DOHH2 (cell line): ENCODE data around the gene DGKK.

Experiments
- H3F3A ChIP-seq: fragments of 200-600 bp; sonication (generic), shearing (Covaris generic); 2 replicates; pipeline ENCODE4 v1.6.0; 2016; ENCODE audit warnings: antibody characterized with exemption, mild to moderate bottlenecking; ENCODE audit not compliant: control insufficient read depth, insufficient read depth
- H3K27ac ChIP-seq: fragments of 200-600 bp; sonication (generic); 2 replicates; pipeline ENCODE4 v1.5.1; 2014; ENCODE audit warnings: low read depth, mild to moderate bottlenecking, low read length, moderate library complexity
- H3K27me3 ChIP-seq: fragments of 200-600 bp; sonication (generic); 2 replicates; pipeline ENCODE4 v1.6.1; 2014; ENCODE audit warnings: mild to moderate bottlenecking, low read length, mixed read lengths; ENCODE audit not compliant: control insufficient read depth
- H3K36me3 ChIP-seq: fragments of 200-600 bp; sonication (generic); 2 replicates; pipeline ENCODE4 v1.6.1; 2014; ENCODE audit warnings: mild to moderate bottlenecking, low read length, moderate library complexity, mixed read lengths; ENCODE audit not compliant: control insufficient read depth
- H3K4me1 ChIP-seq: fragments of 200-600 bp; sonication (generic); 2 replicates; pipeline ENCODE4 v1.6.1; 2014; ENCODE audit warnings: mild to moderate bottlenecking, low read length, mixed read lengths; ENCODE audit not compliant: control insufficient read depth
- H3K4me2 ChIP-seq: fragments of 200-600 bp; sonication (generic); 2 replicates; pipeline ENCODE4 v1.6.0; 2014; ENCODE audit warnings: mild to moderate bottlenecking, low read length, moderate library complexity
- H3K4me3 ChIP-seq: fragments of 200-600 bp; sonication (generic); 2 replicates; pipeline ENCODE4 v1.5.1; 2014; ENCODE audit warnings: mild to moderate bottlenecking, low read length, mixed read lengths
- H3K79me2 ChIP-seq: fragments of 200-600 bp; sonication (generic); 2 replicates; pipeline ENCODE4 v1.6.1; 2014; ENCODE audit warnings: mild to moderate bottlenecking, low read length, mixed read lengths; ENCODE audit not compliant: control insufficient read depth
- H3K9me2 ChIP-seq: fragments of 200-600 bp; sonication (generic); replicated peaks from 2 replicates; pipeline ENCODE4 v1.6.1; 2014; ENCODE audit warnings: mild to moderate bottlenecking, low read length, mixed read lengths; ENCODE audit not compliant: control insufficient read depth
- H3K9me3 ChIP-seq: fragments of 200-600 bp; sonication (generic); 2 replicates; pipeline ENCODE4 v1.6.1; 2014; ENCODE audit warnings: antibody characterized with exemption, low read length, mixed read lengths; ENCODE audit not compliant: control insufficient read depth, insufficient read depth
- H4K20me1 ChIP-seq: fragments of 200-600 bp; sonication (generic); 2 replicates; pipeline ENCODE4 v1.6.0; 2014; ENCODE audit warnings: low read depth, mild to moderate bottlenecking, antibody characterized with exemption, low read length, moderate library complexity; ENCODE audit not compliant: control insufficient read depth, insufficient read depth
- CTCF ChIP-seq: fragments of 200-600 bp; sonication (generic); IDR thresholded peaks from one replicate; pipeline ENCODE4 v1.5.1; 2014; ENCODE audit warnings: antibody characterized with exemption, mild to moderate bottlenecking, low read depth, low read length; ENCODE audit not compliant: poor library complexity, severe bottlenecking
- EZH2phosphoT487 ChIP-seq: fragments of 200-600 bp; sonication (generic); IDR thresholded peaks from 2 replicates; pipeline ENCODE4 v1.6.1; 2017; ENCODE audit warnings: borderline replicate concordance, mild to moderate bottlenecking, antibody characterized with exemption, low read length, moderate library complexity, mixed read lengths

Gene DGKK

GRCh38 chrX:50386520-50386919 lies 84.1 kb downstream of the DGKK start:
- H3K4me3 ChIP-seq: no peak overlapping the region
- no peak overlapping the region for H3K27ac ChIP-seq
- no peaks in the 10 kb centered on the region for H3K27me3 ChIP-seq
- H3K79me2 ChIP-seq: no peaks in the 10 kb centered on the region
- no peaks in the 10 kb centered on the region for H3K9me3 ChIP-seq
- H3K9me2 ChIP-seq: no peaks in the 10 kb centered on the region
- H3K36me3 ChIP-seq: no peaks in the 10 kb centered on the region
- no peak overlapping the region for H3K4me2 ChIP-seq
- no peaks in the 10 kb centered on the region for H4K20me1 ChIP-seq
- TF ChIP-seq CTCF (no peak), EZH2phosphoT487 (no peak)
- no peaks in the 10 kb centered on the region for H3K4me1 ChIP-seq
- no peaks in the 10 kb centered on the region for H3F3A ChIP-seq

- Histone ChIP-seq H3K36me3 (no peaks in the 10 kb centered on the region), H3K27me3 (no peaks in the 10 kb centered on the region), H3K4me1 (no peaks in the 10 kb centered on the region), H3K9me2 (no peaks in the 10 kb centered on the region), H3K9me3 (no peaks in the 10 kb centered on the region), H4K20me1 (no peaks in the 10 kb centered on the region), H3K79me2 (no peaks in the 10 kb centered on the region), H3K4me3 (no peak overlapping the region), H3K4me2 (no peak overlapping the region), H3K27ac (no peak overlapping the region), H3F3A (no peaks in the 10 kb centered on the region)
- TF ChIP-seq CTCF: no peak
- TF ChIP-seq EZH2phosphoT487: no peak
Measured at GRCh38 chrX:50381729-50382415, 88.8 kb downstream of the DGKK start.

GRCh38 chrX:50375481-50376267 lies 95.0 kb downstream of the DGKK start:
- Histone ChIP-seq H4K20me1 (no peaks in the 10 kb centered on the region), H3K27me3 (no peaks in the 10 kb centered on the region), H3F3A (no peaks in the 10 kb centered on the region), H3K79me2 (no peaks in the 10 kb centered on the region), H3K36me3 (no peaks in the 10 kb centered on the region), H3K4me3 (no peak overlapping the region), H3K9me3 (no peaks in the 10 kb centered on the region), H3K4me1 (no peaks in the 10 kb centered on the region), H3K27ac (no peak overlapping the region), H3K4me2 (no peak overlapping the region), H3K9me2 (no peaks in the 10 kb centered on the region)
- no peak for TF ChIP-seq EZH2phosphoT487
- TF ChIP-seq CTCF: no peak
